ENCODE results near the gene LSM3. TPM values are rescaled to one million over a fixed set of nuclear protein-coding genes. Genes with fewer than 3 reads are reported as not detected.

LSM3 gene
- total RNA-seq, 1 experiment from 2014 or later: 17.7 TPM

- H3K4me1 Mint-ChIP-seq (ENCODE audit: low read depth, unreplicated experiment): no peaks in the 10 kb centered on the region
- no peaks in the 10 kb centered on the region for H3K27me3 Mint-ChIP-seq (ENCODE audit: unreplicated experiment)
- TF ChIP-seq CTCF (IDR thresholded peaks at IDR 0.05; ENCODE audit: unreplicated experiment): no peak
- no peak for DNase-seq
- H3K9me3 Mint-ChIP-seq (ENCODE audit: low read depth, unreplicated experiment): no peaks in the 10 kb centered on the region
- intact Hi-C loops (cut with micrococcal nuclease; ENCODE audit: unreplicated experiment): no loop called here
- H3K27ac Mint-ChIP-seq (ENCODE audit: unreplicated experiment): no peak overlapping the region
- H3K36me3 Mint-ChIP-seq (ENCODE audit: insufficient read depth, unreplicated experiment): peaks cover 5% of the 10 kb centered on the region
- CTCF ChIA-PET: interaction anchor here (2.1 kb wide), 1 partner anchor 10 kb away, joined by 6 read pairs; the partner anchor contains the start of genes LSM3 and XPC
- no peak overlapping the region for H3K4me3 Mint-ChIP-seq (ENCODE audit: low read depth, unreplicated experiment)
- BruUV-seq (replicated peaks): no TSS peak
Observed at GRCh38 chr3:14188041-14188754, 9.6 kb downstream of the LSM3 start.

GRCh38 chr3:14194865-14195264 lies 16.2 kb downstream of the LSM3 start:
- H3K36me3 Mint-ChIP-seq (ENCODE audit: insufficient read depth, unreplicated experiment): peaks cover 14% of the 10 kb centered on the region
- H3K4me1 Mint-ChIP-seq (ENCODE audit: low read depth, unreplicated experiment): peaks cover 15% of the 10 kb centered on the region
- no TSS peak for BruUV-seq (replicated peaks)
- no peaks in the 10 kb centered on the region for H3K9me3 Mint-ChIP-seq (ENCODE audit: low read depth, unreplicated experiment)
- DNase-seq: no peak
- no peak overlapping the region for H3K27ac Mint-ChIP-seq (ENCODE audit: unreplicated experiment)
- no peak overlapping the region for H3K4me3 Mint-ChIP-seq (ENCODE audit: low read depth, unreplicated experiment)
- intact Hi-C loops (cut with micrococcal nuclease; ENCODE audit: unreplicated experiment): no loop called here
- TF ChIP-seq CTCF (IDR thresholded peaks at IDR 0.05; ENCODE audit: unreplicated experiment): no peak
- H3K27me3 Mint-ChIP-seq (ENCODE audit: unreplicated experiment): no peaks in the 10 kb centered on the region
- CTCF ChIA-PET: no interaction called here

GRCh38 chr3:14199641-14200040 lies 21.0 kb downstream of the LSM3 start:
- no TSS peak for BruUV-seq (replicated peaks)
- Mint-ChIP-seq H3K27ac (ENCODE audit: unreplicated experiment) (no peak overlapping the region), H3K4me3 (ENCODE audit: low read depth, unreplicated experiment) (peak overlapping the region; percentile 17), H3K9me3 (ENCODE audit: low read depth, unreplicated experiment) (no peaks in the 10 kb centered on the region), H3K27me3 (ENCODE audit: unreplicated experiment) (no peaks in the 10 kb centered on the region), H3K4me1 (ENCODE audit: low read depth, unreplicated experiment) (peaks cover 61% of the 10 kb centered on the region), H3K36me3 (ENCODE audit: insufficient read depth, unreplicated experiment) (peaks cover 9% of the 10 kb centered on the region)
- TF ChIP-seq CTCF (IDR thresholded peaks at IDR 0.05; ENCODE audit: unreplicated experiment): no peak
- no peak for DNase-seq
- CTCF ChIA-PET: no interaction called here
- intact Hi-C loops (cut with micrococcal nuclease; ENCODE audit: unreplicated experiment): no loop called here

DNA sequence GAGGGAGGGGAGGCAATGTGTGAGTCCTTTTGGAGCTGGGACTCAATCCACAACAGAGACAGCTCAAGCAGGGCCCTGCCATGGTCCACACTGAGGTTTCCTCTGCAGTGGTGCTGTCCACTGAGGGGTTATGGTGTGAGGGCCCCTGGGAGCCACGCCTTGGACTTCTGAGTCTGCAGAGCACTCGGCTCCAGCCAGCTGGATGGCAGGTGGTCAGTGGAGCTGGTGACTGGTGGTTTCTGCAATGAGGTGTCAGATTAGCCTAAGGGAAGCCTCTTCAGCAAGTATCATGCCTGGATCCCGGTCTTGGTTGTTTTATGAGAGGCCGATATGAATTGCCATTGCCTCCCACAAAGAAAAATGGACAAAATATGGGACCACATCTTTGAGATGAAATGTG lies 21.7 kb downstream of the LSM3 start:
- BruUV-seq (replicated peaks): no TSS peak
- Mint-ChIP-seq H3K27me3 (ENCODE audit: unreplicated experiment) (no peaks in the 10 kb centered on the region), H3K9me3 (ENCODE audit: low read depth, unreplicated experiment) (no peaks in the 10 kb centered on the region), H3K4me1 (ENCODE audit: low read depth, unreplicated experiment) (peaks cover 63% of the 10 kb centered on the region), H3K36me3 (ENCODE audit: insufficient read depth, unreplicated experiment) (peaks cover 9% of the 10 kb centered on the region), H3K27ac (ENCODE audit: unreplicated experiment) (no peak overlapping the region), H3K4me3 (ENCODE audit: low read depth, unreplicated experiment) (peak overlapping the region; percentile 17)
- no peak for TF ChIP-seq CTCF (IDR thresholded peaks at IDR 0.05; ENCODE audit: unreplicated experiment)
- DNase-seq: no peak
- intact Hi-C loops (cut with micrococcal nuclease; ENCODE audit: unreplicated experiment): no loop called here
- CTCF ChIA-PET: no interaction called here

All from Calu3 (cell line).